Breast epithelium (tissue), 3 donors: ENCODE data around the gene SLC25A36.

Experiments used
- CTCF ChIP-seq, 3 donors: fragments of 450-650 bp; IDR thresholded peaks; one replicate each; pipeline ENCODE4 v1.5.1; 2016 to 2017; ENCODE audit warnings: antibody characterized with exemption in 3 of 3, mild to moderate bottlenecking in 3 of 3, moderate library complexity in 3 of 3
- POLR2A ChIP-seq: fragments of 450-650 bp; IDR thresholded peaks from one replicate; pipeline ENCODE4 v1.6.1; 2016; ENCODE audit warnings: antibody characterized with exemption, mild to moderate bottlenecking, moderate library complexity

GRCh38 chr3:141000686-141001085 is 59.0 kb downstream of the SLC25A36 start:
- TF ChIP-seq CTCF (IDR thresholded peaks at IDR 0.05) = no peak
- no peak for TF ChIP-seq POLR2A
